Stimulated activated CD4-positive, alpha-beta T cell treated with anti-CD3 and anti-CD28 coated beads, Interleukin-1b, Interleukin-23, amount 100 ng/mL, for 24 hours (primary cell): ENCODE data around the gene TENT5D.
"Not testable (repeated sequence)": the region's sequence is repeated elsewhere in the genome, so short reads cannot be mapped to it uniquely, and the experiment has no call there.

ENCODE experiments used
- DNase-seq, 4 experiments: peaks; one replicate each; pipeline ENCODE4 v3.0.0-alpha.2; 2020; ENCODE audit warnings: low read depth in 4 of 4, low spot score in 1 of 4

TENT5D gene

DNA sequence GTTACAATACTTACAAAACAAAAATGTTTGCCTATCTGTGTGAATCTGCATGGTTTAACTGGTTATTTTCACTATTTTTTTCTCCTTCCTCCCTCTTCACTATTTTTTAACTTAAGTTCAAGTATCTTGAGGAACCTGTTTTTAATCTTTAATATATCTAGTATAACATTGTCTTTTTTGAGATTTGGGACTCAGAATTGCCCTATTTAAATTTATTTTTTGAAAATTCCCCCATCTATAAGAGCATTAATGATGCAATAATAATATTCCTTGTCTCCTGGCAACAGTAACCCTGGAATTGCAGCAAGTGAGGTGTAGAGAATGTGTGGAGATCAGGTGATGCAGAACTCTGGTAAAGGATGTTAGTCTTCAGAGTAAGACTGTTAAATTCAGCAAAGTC, at the start of gene TENT5D:
TENT5D (plus strand) TSS at position 301 of the 400 bp plus-strand sequence. CDS start 22,093 bp downstream, outside the sequence.
- no peak for DNase-seq

DNA sequence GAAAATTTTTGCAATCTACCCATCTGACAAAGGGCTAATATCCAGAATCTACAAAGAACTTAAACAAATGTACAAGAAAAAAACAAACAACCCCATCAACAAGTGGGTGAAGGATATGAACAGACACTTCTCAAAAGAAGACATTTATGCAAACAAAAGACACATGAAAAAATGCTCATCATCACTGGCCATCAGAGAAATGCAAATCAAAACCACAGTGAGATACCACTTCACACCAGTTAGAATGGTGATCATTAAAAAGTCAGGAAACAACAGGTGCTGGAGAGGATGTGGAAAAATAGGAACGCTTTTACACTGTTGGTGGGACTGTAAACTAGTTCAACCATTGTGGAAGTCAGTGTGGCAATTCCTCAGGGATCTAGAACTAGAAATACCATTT, 34.6 kb upstream of the TENT5D start:
- DNase-seq, result not testable (repeated sequence)

DNA sequence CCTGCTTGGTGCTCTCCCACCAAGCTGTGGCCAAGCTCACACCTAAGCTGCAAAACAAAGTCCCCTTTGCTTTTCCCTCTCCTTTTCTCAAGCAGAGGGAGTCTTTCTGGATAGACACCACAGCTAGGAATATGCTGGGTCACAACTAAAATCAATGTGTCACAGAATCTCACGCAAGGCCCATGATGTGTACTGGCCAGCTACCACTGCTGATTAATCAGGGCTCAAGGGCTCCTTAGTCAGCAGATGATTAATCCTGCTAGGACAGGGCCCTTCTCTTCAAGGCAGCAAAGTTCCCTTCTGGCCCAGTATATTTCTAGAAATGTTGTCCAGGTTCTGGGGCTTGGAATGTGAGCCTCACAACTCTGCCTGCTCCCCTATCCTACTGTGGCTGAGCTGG, 32.0 kb upstream of the TENT5D start:
- DNase-seq, result no peak

DNA sequence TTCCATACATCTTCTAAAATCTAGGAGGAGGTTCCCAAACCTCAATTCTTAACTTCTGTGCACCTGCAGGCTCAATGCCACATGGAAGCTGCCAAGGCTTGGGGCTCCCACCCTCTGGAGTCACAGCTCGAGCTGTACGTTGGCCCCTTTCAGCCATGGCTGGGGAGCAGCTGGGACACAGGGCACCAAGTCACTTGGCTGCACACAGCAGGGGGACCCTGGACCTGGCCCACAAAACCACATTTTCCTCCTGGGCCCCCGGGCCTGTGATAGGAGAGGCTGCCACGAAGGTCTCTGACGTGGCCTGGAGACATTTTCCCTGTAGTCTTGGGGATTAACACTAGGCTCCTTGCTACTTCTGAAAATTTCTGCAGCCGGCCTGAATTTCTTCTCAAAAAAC, 8.2 kb upstream of the TENT5D start:
- DNase-seq, result no peak

DNA sequence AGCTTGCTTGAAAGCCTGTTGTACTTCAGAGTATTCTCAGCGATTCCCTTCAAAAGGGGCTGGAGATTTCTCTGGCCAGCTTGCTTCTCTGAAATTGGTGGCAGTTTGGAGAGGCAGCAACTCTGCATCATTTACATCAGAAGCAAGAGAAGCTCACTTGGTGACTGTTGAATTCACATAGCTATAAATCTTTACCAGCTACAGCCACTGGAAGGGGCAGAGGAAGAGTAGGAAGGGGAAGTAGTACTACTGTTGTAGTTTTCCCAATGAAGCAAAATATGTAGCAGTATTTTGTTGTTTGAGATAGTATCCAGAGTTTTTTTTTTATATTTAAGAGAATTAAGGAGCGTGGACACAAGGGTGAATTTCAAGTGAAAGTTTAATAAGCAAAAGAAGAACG, 2.8 kb downstream of the TENT5D start:
- DNase-seq, result no peak

DNA sequence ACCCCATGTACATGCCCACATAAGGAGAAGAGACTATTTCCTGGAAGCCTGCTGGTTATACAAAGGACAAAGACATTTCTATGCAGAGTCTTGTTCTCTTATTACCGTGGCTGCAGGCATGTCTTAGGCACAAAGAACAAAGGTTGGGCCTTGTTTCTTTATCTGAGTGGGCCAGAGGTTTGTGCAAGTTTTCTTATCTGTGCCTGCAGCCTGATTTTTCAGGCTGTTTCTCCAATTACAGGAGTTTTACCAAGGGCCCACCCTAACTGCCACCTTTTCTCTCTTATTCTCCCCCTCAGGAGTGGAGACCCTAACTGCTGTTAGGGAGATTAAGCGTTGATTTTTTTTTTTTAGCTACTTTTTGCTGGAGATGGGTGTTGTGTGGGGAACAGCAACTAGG, 3.5 kb downstream of the TENT5D start:
- no peak for DNase-seq

DNA sequence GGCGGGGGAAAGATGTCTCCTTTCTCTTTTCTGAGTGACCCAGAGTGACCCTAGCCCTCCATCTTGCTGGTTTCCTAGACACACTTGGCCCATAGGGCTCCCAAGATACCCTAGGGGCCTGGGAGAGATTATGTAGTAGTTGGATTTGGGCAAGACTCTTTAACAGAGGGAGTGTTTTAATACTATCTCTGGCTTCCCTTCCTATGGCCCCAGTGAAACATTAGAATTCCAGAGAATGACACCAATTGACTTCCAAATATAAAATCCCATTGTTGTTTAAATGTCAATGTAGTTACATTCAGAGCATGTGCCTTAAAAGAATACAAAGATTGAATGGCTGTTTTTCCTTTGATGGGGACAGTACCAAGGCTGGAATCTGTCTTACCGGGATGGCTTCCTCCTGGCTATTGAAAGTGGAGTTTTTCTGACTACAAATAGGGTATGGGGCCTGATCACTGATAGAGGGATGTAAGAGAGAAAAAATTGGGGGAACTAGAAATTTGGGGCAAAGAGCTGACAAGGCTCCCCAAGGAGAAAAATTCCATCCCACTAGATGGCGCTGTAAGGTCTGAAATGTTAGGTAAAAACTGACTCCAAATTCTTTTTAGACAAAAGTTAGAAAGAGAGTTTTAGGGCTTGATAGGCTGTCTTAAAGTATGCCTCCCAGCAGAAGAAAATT, 10.7 kb downstream of the TENT5D start:
- no peak for DNase-seq

DNA sequence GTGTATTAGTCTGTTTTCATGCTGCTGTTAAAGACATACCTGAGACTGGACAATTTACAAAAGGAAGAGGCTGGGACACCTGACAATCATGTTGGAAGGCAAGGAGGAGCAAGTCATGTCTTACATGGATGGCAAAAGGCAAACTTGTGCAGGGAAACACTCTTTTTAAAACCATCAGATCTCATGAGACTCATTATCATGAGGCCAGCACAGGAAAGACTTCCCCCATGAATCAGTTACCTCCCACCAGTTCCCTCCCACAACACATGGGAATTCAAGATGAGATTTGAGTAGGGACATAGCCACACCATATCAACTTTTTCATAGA, 11.2 kb downstream of the TENT5D start:
- no peak for DNase-seq

DNA sequence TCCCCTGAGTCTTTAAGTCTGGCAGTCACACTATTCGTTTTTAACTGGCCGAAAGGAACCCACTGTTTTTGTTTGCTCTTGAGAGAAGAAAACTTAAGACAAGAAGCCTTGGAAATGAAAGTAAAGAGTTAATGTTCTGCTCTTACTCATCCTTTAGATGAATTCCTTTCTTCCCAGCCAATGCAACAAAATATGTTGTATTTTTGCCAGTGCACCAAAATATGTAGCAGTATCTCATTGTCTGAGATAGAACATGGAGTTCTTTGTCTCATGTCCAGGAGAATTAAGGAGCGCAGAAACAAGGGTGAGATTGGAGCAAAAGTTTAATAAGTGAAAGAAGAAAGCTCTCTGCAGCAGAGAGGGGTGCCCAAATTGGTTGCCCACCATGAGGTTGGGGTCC, 12.2 kb downstream of the TENT5D start:
- DNase-seq, result no peak

DNA sequence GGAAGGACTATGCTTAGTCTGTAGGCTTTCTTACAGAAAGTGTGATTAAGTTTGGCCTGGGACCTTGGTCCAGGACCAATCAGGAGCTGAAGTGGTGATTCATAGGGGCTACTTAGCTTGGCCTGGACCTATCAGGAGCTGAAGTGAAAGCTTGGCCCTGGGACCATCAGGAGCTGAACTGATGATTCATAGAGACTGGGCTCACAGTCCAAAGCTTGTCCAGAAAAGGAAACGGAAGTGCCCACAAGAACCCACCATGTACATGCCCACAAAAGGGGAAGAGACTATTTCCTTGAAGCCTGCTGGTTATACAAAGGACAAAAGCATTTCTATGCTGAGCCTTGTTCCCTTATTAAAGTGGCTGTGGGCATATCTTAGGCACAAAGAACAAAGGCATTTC, 12.6 kb downstream of the TENT5D start:
- DNase-seq, result no peak

DNA sequence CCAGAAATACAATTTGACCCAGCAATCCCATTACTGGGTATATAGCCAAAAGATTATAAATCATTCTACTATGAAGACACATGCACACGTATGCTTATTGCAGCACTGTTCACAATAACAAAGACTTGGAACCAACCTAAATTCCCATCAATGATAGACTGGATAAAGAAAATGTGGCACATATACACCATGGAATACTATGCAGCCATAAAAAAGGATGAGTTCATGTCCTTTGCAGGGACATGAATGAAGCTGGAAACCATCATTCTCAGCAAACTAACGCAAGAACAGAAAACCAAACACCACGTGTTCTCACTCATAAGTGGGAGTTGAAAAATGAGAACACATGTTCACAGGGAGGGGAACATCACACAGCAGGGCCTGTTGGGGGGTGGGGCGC, 47.9 kb downstream of the TENT5D start:
- not testable (repeated sequence) for DNase-seq

DNA sequence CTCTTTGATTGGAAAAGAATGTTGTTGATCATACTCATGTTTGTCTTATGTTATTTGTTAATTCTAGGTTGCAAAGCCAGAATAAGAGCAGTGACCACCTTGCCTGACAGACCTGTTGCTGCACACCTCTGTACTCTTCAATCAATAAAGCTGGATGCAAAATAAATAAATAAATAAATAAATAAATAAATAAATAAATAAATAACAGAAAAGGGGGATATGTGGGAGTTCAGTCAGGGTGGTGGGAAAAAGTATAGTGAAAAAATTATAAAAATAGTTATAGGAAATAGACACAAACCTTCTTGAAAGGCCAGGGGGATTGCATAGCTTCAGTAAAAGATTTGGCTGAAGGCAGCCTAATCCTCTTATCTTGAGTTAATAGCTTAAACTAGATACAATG, 51.3 kb downstream of the TENT5D start:
- DNase-seq, result no peak

DNA sequence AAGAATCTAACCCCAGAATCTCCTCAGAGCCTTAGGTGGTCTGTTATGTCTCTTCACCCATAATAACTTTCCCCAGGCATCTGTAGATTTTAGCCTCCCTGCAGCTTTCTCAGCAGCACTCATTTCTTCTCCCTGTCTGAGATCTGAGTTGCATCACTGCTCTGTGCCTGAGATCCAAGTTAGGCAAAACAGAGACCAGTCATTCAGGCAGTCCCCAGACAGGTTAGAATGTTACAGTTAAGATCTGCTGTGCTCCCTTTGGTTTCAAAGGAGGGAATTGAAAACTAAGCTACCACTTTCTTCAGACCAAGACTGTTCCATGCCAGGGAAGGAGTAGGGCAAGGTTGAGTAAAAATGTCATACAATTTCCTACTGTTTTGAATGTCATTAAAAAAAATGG, 65.3 kb downstream of the TENT5D start:
- no peak for DNase-seq

DNA sequence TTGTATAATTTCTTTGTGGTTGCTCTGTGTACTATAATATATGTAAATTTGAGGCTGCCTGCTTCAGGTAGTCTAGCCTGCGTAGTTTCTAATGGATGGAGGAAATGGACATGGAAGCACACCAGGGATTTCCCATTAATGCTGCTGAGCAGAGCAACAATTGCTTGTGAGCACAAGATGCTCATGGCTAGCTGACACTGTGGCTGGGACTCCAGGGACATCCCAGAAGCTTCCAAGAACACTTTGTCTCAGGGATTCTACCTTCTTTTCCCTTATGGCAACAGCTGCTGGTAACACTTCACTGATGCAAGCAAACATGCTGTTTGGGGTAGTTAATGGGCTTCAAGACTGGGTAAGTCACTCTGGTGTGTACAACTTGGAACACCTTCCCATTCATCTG, 66.1 kb downstream of the TENT5D start:
- no peak for DNase-seq

DNA sequence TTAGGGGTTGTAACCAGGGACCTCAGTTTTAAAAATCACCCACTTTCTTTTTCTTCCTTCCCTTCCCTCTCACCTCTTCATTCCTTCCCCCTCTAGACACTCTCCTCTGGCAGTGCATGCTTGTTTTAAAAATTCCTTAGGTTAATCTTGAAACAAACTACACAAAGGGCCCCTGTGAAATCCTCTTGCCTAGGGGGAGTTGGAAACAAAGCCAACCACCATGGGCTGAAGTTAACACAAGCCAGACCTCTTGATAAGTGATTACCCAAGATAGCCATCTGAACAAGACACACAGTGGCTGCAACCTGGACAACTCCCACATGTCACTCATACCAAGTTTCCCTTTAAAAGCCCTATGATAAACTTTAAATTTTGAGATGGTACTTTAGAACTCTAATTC, 68.9 kb downstream of the TENT5D start:
- no peak for DNase-seq
